NT2/D1 (cell line): ENCODE measurements around the gene HIPK3.

Experiments
- SUZ12 ChIP-seq: IDR thresholded peaks from 2 replicates; pipeline ENCODE4 v1.6.1; 2011; ENCODE audit not compliant: insufficient read length, insufficient read depth; ENCODE audit errors: extremely low read depth
- ZNF274 ChIP-seq: IDR thresholded peaks from 2 replicates; pipeline ENCODE4 v1.6.1; 2011; ENCODE audit warnings: mild to moderate bottlenecking, low read depth, low read length

- no peak for TF ChIP-seq SUZ12
- TF ChIP-seq ZNF274: no peak
These were observed 111.8 kb downstream of the HIPK3 start for GRCh38 chr11:33368931-33369330.
